GM21526 (cell line): ENCODE data around the gene KRTAP5-5.
"Not testable (repeated sequence)": the region's sequence is repeated elsewhere in the genome, so short reads cannot be mapped to it uniquely, and the experiment has no call there.

Experiments used
- ATAC-seq: cut with Tn5 transposase; IDR thresholded peaks from one replicate; pipeline ENCODE4 v1.9.1; 2021; ENCODE audit warnings: moderate library complexity; ENCODE audit not compliant: unreplicated experiment, low FRiP score

KRTAP5-5 gene

GRCh38 chr11:1629326-1630185 lies at the start of gene KRTAP5-5:
TSS of gene KRTAP5-5 (plus strand) at chr11:1629775. CDS start at chr11:1629841, 66 bp downstream.
- no peak for ATAC-seq

- ATAC-seq, result no peak
These were observed 47.6 kb upstream of the KRTAP5-5 start for GRCh38 chr11:1581976-1582375.

GRCh38 chr11:1582909-1583308 lies 46.7 kb upstream of the KRTAP5-5 start:
- not testable (repeated sequence) for ATAC-seq

- ATAC-seq, result not testable (repeated sequence)
These were observed 44.8 kb upstream of the KRTAP5-5 start, which contains the start of gene KRTAP5-1 for GRCh38 chr11:1584661-1585370. TSS of gene KRTAP5-1 (minus strand) at chr11:1585283. CDS start at chr11:1585249, 34 bp downstream.

GRCh38 chr11:1586699-1587098 lies 42.9 kb upstream of the KRTAP5-5 start:
- no peak for ATAC-seq

- ATAC-seq, result not testable (repeated sequence)
These were observed 40.2 kb upstream of the KRTAP5-5 start for GRCh38 chr11:1589191-1589963.

- ATAC-seq, result no peak
These were observed 39.6 kb upstream of the KRTAP5-5 start for GRCh38 chr11:1589996-1590395.

GRCh38 chr11:1592628-1593027 lies 36.9 kb upstream of the KRTAP5-5 start:
- ATAC-seq, result no peak

GRCh38 chr11:1595994-1596575 lies 33.5 kb upstream of the KRTAP5-5 start:
- not testable (repeated sequence) for ATAC-seq

GRCh38 chr11:1596576-1597121 lies 32.9 kb upstream of the KRTAP5-5 start:
- not testable (repeated sequence) for ATAC-seq

- no peak for ATAC-seq
These were observed 32.1 kb upstream of the KRTAP5-5 start for GRCh38 chr11:1597331-1597993.

GRCh38 chr11:1597994-1598380 lies 31.6 kb upstream of the KRTAP5-5 start, which contains the start of gene KRTAP5-2:
TSS of gene KRTAP5-2 (minus strand) at chr11:1598294. CDS start at chr11:1598250, 44 bp downstream.
- ATAC-seq, result no peak

- not testable (repeated sequence) for ATAC-seq
These were observed 31.2 kb upstream of the KRTAP5-5 start for GRCh38 chr11:1598406-1598805.

- ATAC-seq, result no peak
These were observed 30.8 kb upstream of the KRTAP5-5 start for GRCh38 chr11:1598816-1599215.

- ATAC-seq, result no peak
These were observed 28.9 kb upstream of the KRTAP5-5 start for GRCh38 chr11:1600626-1601025.

- ATAC-seq, result not testable (repeated sequence)
These were observed 27.9 kb upstream of the KRTAP5-5 start for GRCh38 chr11:1601663-1602062.

- ATAC-seq, result no peak
These were observed 25.9 kb upstream of the KRTAP5-5 start for GRCh38 chr11:1603629-1604028.

GRCh38 chr11:1604181-1604580 lies 25.4 kb upstream of the KRTAP5-5 start:
- no peak for ATAC-seq

- ATAC-seq, result no peak
These were observed 24.9 kb upstream of the KRTAP5-5 start for GRCh38 chr11:1604711-1605110.
